NT2/D1 (cell line): ENCODE measurements around the gene DYDC2.

ENCODE experiments used
- SUZ12 ChIP-seq: IDR thresholded peaks from 2 replicates; pipeline ENCODE4 v1.6.1; 2011; ENCODE audit not compliant: insufficient read length, insufficient read depth; ENCODE audit errors: extremely low read depth
- YY1 ChIP-seq: IDR thresholded peaks from 2 replicates; pipeline ENCODE4 v1.6.1; 2011; ENCODE audit not compliant: insufficient read length, insufficient read depth
- ZNF274 ChIP-seq: IDR thresholded peaks from 2 replicates; pipeline ENCODE4 v1.6.1; 2011; ENCODE audit warnings: mild to moderate bottlenecking, low read depth, low read length

- TF ChIP-seq ZNF274 (no peak), SUZ12 (no peak), YY1 (no peak)
Observed at GRCh38 chr10:80408242-80409101, 51.9 kb downstream of the DYDC2 start, which contains the start of gene PRXL2A.
